ENCODE measurements around the gene TMEM259. TPM values are rescaled to one million over a fixed set of nuclear protein-coding genes. Genes with fewer than 3 reads are reported as not detected.

Gene TMEM259
- total and polyA plus RNA-seq, 2 donors (not counting 3 experiments of a cell fraction or from before 2014, with no cell fraction given), result 142 to 297 TPM

DNA sequence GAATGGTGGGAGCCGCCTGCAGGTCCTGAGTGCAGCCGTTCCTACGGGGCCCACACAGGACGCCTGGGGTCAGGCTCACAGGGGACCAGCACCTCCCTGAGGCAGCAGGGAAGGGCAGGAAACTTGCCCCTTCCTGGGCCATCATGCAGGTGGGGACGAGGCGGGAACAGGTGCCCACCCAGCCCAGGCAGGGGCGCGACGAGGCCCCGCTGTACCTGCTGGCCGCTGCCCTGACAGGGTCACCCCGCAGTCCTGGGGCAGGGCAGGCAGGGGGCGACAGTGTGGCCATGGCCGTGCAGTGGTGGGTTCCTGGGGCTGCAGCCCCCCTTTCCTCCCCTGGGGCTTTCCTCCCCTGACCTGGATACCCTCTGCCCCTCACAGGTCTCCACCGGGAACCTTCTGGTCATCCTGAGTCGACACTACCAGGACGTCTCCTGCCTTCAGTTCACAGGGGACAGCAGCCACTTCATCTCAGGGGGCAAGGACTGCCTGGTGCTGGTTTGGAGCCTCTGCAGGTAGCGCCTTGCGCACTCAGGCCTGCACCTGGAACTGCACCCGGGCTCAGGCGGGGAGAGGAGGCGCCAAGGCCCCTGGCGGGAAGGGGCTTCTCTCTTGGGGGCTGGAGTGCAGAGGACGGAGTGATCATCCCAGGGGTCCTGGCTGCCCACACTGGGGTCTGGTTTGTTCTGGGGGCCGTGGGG, 31.4 kb downstream of the TMEM259 start:
- Histone ChIP-seq H3K4me3 (replicated peaks in 1 of 3; ENCODE audit: insufficient read depth in 1 of 3, low read depth in 1 of 3, low read length in 3 of 3) (no peak overlapping the region), H3K4me2 (ENCODE audit: insufficient read depth, low read length) (no peak overlapping the region), H3K4me1 (ENCODE audit: control insufficient read depth, extremely low read depth, insufficient read depth, low read length) (peaks cover 6% of the 10 kb centered on the region), H3K27ac (ENCODE audit: insufficient read depth, low read depth, low read length) (no peak overlapping the region), H3K9me3 (replicated peaks; ENCODE audit: control insufficient read depth, insufficient read depth, low read length) (no peaks in the 10 kb centered on the region), H3K79me2 (ENCODE audit: control insufficient read depth, insufficient read depth, low read length) (peaks cover 6% of the 10 kb centered on the region), H2AFZ (ENCODE audit: low read depth, low read length) (no peak overlapping the region), H3K27me3 (ENCODE audit: control insufficient read depth in 2 of 2, insufficient read depth in 2 of 2, low read length in 2 of 2) (no peaks in the 10 kb centered on the region), H3K9ac (replicated peaks; ENCODE audit: extremely low read depth, insufficient read depth, low read length) (no peak overlapping the region), H3K36me3 (ENCODE audit: control insufficient read depth in 2 of 2, extremely low read depth in 1 of 2, insufficient read depth in 2 of 2, low read length in 2 of 2) (peaks cover 0 to 15% of the 10 kb centered on the region in 2 experiments), H3K9me1 (replicated peaks; ENCODE audit: control insufficient read depth, extremely low read depth, insufficient read depth, low read length) (no peaks in the 10 kb centered on the region), H4K20me1 (replicated peaks; ENCODE audit: control insufficient read depth, extremely low read depth, insufficient read depth, low read length) (no peaks in the 10 kb centered on the region)
- no peak for FAIRE-seq
- DNase-seq (ENCODE audit: low read depth, low spot score), result no peak
- POLR2A ChIA-PET, result no interaction called here
- dilution Hi-C loops (cut with MboI; ENCODE audit: extremely low pct_ligation_motif_present, low sequenced_read_pairs) (no loop called here), intact Hi-C loops (cut with micrococcal nuclease) (no loop called here)
- TF ChIP-seq POLR2AphosphoS5 (IDR thresholded peaks at IDR 0.05; ENCODE audit: insufficient read depth, low read depth, low read length) (no peak), JUN (IDR thresholded peaks at IDR 0.05; ENCODE audit: borderline replicate concordance, insufficient read depth, insufficient read length, low read depth) (no peak), POLR2A (IDR thresholded peaks at IDR 0.05; ENCODE audit: low read depth, low read length) (no peak), EZH2 (IDR thresholded peaks at IDR 0.05; ENCODE audit: borderline replicate concordance, low read depth, low read length, severe bottlenecking) (no peak)
- TF ChIP-seq, protein P1, sequence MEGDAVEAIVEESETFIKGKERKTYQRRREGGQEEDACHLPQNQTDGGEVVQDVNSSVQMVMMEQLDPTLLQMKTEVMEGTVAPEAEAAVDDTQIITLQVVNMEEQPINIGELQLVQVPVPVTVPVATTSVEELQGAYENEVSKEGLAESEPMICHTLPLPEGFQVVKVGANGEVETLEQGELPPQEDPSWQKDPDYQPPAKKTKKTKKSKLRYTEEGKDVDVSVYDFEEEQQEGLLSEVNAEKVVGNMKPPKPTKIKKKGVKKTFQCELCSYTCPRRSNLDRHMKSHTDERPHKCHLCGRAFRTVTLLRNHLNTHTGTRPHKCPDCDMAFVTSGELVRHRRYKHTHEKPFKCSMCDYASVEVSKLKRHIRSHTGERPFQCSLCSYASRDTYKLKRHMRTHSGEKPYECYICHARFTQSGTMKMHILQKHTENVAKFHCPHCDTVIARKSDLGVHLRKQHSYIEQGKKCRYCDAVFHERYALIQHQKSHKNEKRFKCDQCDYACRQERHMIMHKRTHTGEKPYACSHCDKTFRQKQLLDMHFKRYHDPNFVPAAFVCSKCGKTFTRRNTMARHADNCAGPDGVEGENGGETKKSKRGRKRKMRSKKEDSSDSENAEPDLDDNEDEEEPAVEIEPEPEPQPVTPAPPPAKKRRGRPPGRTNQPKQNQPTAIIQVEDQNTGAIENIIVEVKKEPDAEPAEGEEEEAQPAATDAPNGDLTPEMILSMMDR (IDR thresholded peaks at IDR 0.05; ENCODE audit: extremely low read depth in 1 of 2, insufficient read depth in 1 of 2, low read depth in 1 of 2, low read length in 2 of 2), result peak in 1 of 2 donors; percentile 40
- CTCF ChIA-PET, result no interaction called here
- no TSS peak for BruUV-seq (replicated peaks)

DNA sequence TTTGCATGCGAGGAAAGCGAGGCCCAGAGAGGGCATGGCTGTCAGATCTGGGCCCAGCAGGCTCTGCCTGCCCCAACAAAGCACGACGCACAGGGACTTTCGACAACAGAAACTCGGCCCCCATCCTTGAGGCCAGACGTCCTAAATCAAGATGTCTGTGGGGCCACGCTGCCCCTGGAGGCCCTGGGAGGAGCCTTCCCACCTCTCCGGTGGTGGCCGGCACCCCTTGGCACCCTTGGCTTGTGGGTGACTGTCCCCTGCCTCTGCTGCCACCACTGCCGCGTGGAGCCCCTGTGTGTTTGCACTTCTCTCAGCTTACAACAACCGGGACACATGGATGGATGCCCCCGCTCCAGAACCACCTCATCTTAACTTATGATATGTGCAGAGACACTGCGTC, 32.4 kb downstream of the TMEM259 start:
- Histone ChIP-seq H2AFZ (ENCODE audit: low read depth, low read length) (no peak overlapping the region), H4K20me1 (replicated peaks; ENCODE audit: control insufficient read depth, extremely low read depth, insufficient read depth, low read length) (no peaks in the 10 kb centered on the region), H3K4me1 (ENCODE audit: control insufficient read depth, extremely low read depth, insufficient read depth, low read length) (peaks cover 9% of the 10 kb centered on the region), H3K36me3 (ENCODE audit: control insufficient read depth in 2 of 2, extremely low read depth in 1 of 2, insufficient read depth in 2 of 2, low read length in 2 of 2) (peaks cover 0 to 12% of the 10 kb centered on the region in 2 experiments), H3K9me3 (replicated peaks; ENCODE audit: control insufficient read depth, insufficient read depth, low read length) (no peaks in the 10 kb centered on the region), H3K27ac (ENCODE audit: insufficient read depth, low read depth, low read length) (no peak overlapping the region), H3K79me2 (ENCODE audit: control insufficient read depth, insufficient read depth, low read length) (peaks cover 9% of the 10 kb centered on the region), H3K9ac (replicated peaks; ENCODE audit: extremely low read depth, insufficient read depth, low read length) (no peak overlapping the region), H3K4me3 (replicated peaks in 1 of 3; ENCODE audit: insufficient read depth in 1 of 3, low read depth in 1 of 3, low read length in 3 of 3) (no peak overlapping the region), H3K27me3 (ENCODE audit: control insufficient read depth in 2 of 2, insufficient read depth in 2 of 2, low read length in 2 of 2) (no peaks in the 10 kb centered on the region), H3K9me1 (replicated peaks; ENCODE audit: control insufficient read depth, extremely low read depth, insufficient read depth, low read length) (no peaks in the 10 kb centered on the region), H3K4me2 (ENCODE audit: insufficient read depth, low read length) (no peak overlapping the region)
- TF ChIP-seq GATA2 (IDR thresholded peaks at IDR 0.05; ENCODE audit: insufficient read depth, insufficient read length, low read depth, low read length) (no peak), FOS (IDR thresholded peaks at IDR 0.05; ENCODE audit: borderline replicate concordance, insufficient read depth, low read length) (no peak), POLR2A (IDR thresholded peaks at IDR 0.05; ENCODE audit: low read depth, low read length) (no peak), JUN (IDR thresholded peaks at IDR 0.05; ENCODE audit: borderline replicate concordance, insufficient read depth, insufficient read length, low read depth) (no peak), EZH2 (IDR thresholded peaks at IDR 0.05; ENCODE audit: borderline replicate concordance, low read depth, low read length, severe bottlenecking) (no peak), MYC (IDR thresholded peaks at IDR 0.05; ENCODE audit: low read depth, low read length) (no peak), POLR2AphosphoS5 (IDR thresholded peaks at IDR 0.05; ENCODE audit: insufficient read depth, low read depth, low read length) (no peak)
- TF ChIP-seq, protein P2, sequence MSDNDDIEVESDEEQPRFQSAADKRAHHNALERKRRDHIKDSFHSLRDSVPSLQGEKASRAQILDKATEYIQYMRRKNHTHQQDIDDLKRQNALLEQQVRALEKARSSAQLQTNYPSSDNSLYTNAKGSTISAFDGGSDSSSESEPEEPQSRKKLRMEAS (IDR thresholded peaks at IDR 0.05; ENCODE audit: insufficient read depth, insufficient read length), result no peak
- TF ChIP-seq, protein P1 (IDR thresholded peaks at IDR 0.05; ENCODE audit: extremely low read depth in 1 of 2, insufficient read depth in 1 of 2, low read depth in 1 of 2, low read length in 2 of 2), result no peak
- DNase-seq (ENCODE audit: low read depth, low spot score) (no peak), FAIRE-seq (no peak)
- BruUV-seq (replicated peaks), result no TSS peak
- ChIA-PET POLR2A (no interaction called here), CTCF (interaction anchor here (1.4 kb wide), 1 partner anchor 125 kb away, joined by 3 read pairs; no protein-coding TSS in a partner anchor)
- intact Hi-C loops (cut with micrococcal nuclease) (no loop called here), dilution Hi-C loops (cut with MboI; ENCODE audit: extremely low pct_ligation_motif_present, low sequenced_read_pairs) (no loop called here)
